GM12878 (cell line): ENCODE results near the gene MTMR6. TPM values are rescaled to one million over a fixed set of nuclear protein-coding genes. Genes with fewer than 3 reads are reported as not detected.

ENCODE experiments used
- RB1 ChIP-seq: fragments of 450-650 bp; formaldehyde crosslinking; IDR thresholded peaks from 2 replicates; pipeline ENCODE4 v1.6.1; 2017; ENCODE audit warnings: mild to moderate bottlenecking, borderline replicate concordance
- ZNF217 ChIP-seq: fragments of 450-650 bp; IDR thresholded peaks from 2 replicates; pipeline ENCODE4 v1.6.1; 2017; ENCODE audit warnings: antibody characterized with exemption, mild to moderate bottlenecking
- ZNF687 ChIP-seq: fragments of 450-650 bp; IDR thresholded peaks from 2 replicates; pipeline ENCODE4 v1.6.1; 2017; ENCODE audit warnings: mild to moderate bottlenecking, moderate library complexity
- polyA plus RNA-seq, 11 experiments: library from polyadenylated mRNA; depleted of rRNA in 4 of 11; unstranded in 6 of 11; stranded (reverse) in 5 of 11; fragments of >200 nt; fragmentation: Nextera tagmentation in 4 of 11; fragmentation: Illumina TruSeq in 1 of 11; extraction: Ambion mirVana in 4 of 11; extraction: Trizol in 1 of 11; gene quantifications; 1 replicate in 1 of 11; 2 replicates in 10 of 11; pipeline versions ENCODE4 v1.2.1 to v1.2.3, GENCODE V29; 2011 to 2016; ENCODE audit warnings: inconsistent platforms in 2 of 11, missing spikeins in 2 of 11, low read depth in 1 of 11
- total RNA-seq, 4 experiments: library from RNA; depleted of rRNA in 3 of 4; stranded (reverse); fragments of >200 nt in 3 of 4; fragmentation: Illumina TruSeq in 1 of 4; extraction: Trizol in 1 of 4; gene quantifications; 2 replicates each; pipeline versions ENCODE4 v1.2.1 to v1.2.3, GENCODE V29; 2013 to 2021
- TF ChIP-seq, protein P1 (sequence below): IDR thresholded peaks from 2 replicates; pipeline ENCODE4 v1.6.1; 2012; ENCODE audit warnings: improper control_type of control experiment, low read depth, low read length; ENCODE audit not compliant: insufficient replicate concordance
- TF ChIP-seq, protein P2 (sequence below): fragments of 450-650 bp; IDR thresholded peaks from 2 replicates; pipeline ENCODE4 v1.6.1; 2018; ENCODE audit warnings: borderline replicate concordance, mild to moderate bottlenecking; ENCODE audit not compliant: partially characterized antibody

MTMR6 gene
- total and polyA plus RNA-seq, 10 of the 15 experiments (the other 5 are each of a cell fraction or from before 2014, with no cell fraction given), result 9.8 to 24.2 (median 16.0) TPM

DNA sequence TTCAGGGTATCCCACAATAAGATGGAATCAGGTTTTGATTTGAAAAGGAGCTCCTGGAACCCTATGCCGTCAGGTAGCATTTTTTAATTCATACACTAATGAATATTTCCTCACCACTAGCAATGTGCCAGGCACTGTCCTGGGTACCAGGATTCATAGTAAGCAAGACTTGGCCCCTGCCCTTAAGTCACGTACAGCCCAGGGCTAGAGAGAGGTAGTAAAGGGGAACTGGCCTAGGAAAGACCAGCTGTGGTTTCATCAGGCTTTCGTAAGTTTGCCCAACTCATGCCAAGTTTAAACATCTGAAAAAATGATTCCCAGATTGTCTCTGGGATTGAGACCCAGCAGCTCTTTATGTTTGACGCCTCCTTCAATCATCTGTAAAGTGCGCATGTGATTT is 69.3 kb downstream of the MTMR6 start (continued):
- no peak for TF ChIP-seq ZNF687
- TF ChIP-seq RB1, result no peak
- no peak for TF ChIP-seq ZNF217
- TF ChIP-seq, protein P1, sequence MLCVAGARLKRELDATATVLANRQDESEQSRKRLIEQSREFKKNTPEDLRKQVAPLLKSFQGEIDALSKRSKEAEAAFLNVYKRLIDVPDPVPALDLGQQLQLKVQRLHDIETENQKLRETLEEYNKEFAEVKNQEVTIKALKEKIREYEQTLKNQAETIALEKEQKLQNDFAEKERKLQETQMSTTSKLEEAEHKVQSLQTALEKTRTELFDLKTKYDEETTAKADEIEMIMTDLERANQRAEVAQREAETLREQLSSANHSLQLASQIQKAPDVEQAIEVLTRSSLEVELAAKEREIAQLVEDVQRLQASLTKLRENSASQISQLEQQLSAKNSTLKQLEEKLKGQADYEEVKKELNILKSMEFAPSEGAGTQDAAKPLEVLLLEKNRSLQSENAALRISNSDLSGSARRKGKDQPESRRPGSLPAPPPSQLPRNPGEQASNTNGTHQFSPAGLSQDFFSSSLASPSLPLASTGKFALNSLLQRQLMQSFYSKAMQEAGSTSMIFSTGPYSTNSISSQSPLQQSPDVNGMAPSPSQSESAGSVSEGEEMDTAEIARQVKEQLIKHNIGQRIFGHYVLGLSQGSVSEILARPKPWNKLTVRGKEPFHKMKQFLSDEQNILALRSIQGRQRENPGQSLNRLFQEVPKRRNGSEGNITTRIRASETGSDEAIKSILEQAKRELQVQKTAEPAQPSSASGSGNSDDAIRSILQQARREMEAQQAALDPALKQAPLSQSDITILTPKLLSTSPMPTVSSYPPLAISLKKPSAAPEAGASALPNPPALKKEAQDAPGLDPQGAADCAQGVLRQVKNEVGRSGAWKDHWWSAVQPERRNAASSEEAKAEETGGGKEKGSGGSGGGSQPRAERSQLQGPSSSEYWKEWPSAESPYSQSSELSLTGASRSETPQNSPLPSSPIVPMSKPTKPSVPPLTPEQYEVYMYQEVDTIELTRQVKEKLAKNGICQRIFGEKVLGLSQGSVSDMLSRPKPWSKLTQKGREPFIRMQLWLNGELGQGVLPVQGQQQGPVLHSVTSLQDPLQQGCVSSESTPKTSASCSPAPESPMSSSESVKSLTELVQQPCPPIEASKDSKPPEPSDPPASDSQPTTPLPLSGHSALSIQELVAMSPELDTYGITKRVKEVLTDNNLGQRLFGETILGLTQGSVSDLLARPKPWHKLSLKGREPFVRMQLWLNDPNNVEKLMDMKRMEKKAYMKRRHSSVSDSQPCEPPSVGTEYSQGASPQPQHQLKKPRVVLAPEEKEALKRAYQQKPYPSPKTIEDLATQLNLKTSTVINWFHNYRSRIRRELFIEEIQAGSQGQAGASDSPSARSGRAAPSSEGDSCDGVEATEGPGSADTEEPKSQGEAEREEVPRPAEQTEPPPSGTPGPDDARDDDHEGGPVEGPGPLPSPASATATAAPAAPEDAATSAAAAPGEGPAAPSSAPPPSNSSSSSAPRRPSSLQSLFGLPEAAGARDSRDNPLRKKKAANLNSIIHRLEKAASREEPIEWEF, result no peak
- TF ChIP-seq, protein P2, sequence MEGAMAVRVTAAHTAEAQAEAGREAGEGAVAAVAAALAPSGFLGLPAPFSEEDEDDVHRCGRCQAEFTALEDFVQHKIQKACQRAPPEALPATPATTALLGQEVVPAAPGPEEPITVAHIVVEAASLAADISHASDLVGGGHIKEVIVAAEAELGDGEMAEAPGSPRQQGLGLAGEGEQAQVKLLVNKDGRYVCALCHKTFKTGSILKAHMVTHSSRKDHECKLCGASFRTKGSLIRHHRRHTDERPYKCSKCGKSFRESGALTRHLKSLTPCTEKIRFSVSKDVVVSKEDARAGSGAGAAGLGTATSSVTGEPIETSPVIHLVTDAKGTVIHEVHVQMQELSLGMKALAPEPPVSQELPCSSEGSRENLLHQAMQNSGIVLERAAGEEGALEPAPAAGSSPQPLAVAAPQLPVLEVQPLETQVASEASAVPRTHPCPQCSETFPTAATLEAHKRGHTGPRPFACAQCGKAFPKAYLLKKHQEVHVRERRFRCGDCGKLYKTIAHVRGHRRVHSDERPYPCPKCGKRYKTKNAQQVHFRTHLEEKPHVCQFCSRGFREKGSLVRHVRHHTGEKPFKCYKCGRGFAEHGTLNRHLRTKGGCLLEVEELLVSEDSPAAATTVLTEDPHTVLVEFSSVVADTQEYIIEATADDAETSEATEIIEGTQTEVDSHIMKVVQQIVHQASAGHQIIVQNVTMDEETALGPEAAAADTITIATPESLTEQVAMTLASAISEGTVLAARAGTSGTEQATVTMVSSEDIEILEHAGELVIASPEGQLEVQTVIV, result no peak
